ENCODE data around the gene MKLN1.
"Not testable (repeated sequence)": the region's sequence is repeated elsewhere in the genome, so short reads cannot be mapped to it uniquely, and the experiment has no call there.

GRCh38 chr7:131505037-131505620, 177.5 kb downstream of the MKLN1 start:
- TF ChIP-seq CTCF (conservative IDR thresholded peaks at IDR 0.05); EZH2 (IDR thresholded peaks at IDR 0.05; ENCODE audit: low read depth): not testable (repeated sequence)
